ENCODE results near the gene HMGCS2. TPM values are rescaled to one million over a fixed set of nuclear protein-coding genes. Genes with fewer than 3 reads are reported as not detected.

The HMGCS2 gene
- total and polyA plus RNA-seq, 9 of the 15 experiments (the other 6 are each of a cell fraction or from before 2014, with no cell fraction given): 0.13 TPM; not detected in 8

DNA sequence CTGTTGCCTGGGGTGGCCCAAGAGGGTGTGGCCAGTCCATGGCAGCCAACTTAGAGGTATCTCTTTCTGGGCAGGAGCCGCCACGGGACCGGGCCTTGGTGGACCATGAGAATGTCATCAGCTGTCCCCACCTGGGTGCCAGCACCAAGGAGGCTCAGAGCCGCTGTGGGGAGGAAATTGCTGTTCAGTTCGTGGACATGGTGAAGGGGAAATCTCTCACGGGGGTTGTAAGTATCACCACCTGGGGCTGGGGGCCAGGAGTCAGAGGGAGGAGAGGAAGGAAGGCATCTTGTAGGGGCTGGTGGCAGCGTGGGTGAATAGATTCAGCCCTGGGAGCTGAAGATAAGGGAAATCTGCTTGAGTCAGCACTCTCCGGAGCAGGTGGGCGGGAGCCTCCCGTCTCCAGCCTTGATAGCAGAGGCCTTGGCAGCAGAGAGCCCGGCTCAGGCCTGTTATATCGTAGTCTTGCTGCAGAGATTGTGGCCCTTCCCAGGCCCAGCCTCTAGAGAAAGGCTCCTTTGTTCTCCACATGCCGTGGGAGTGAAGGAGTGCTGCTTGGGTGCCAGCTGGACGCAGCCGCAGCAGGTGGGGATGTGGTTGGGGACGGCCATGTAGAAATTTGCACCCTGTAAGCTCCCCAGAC is 31.5 kb downstream of the HMGCS2 start:
- Histone ChIP-seq H3K9me3 (replicated peaks; ENCODE audit: control insufficient read depth, insufficient read depth, low read depth, low read length) (0 out of 2 replicates have a peak, but pooled peaks cover 6% of the 10 kb centered on the region), H3K79me2 (ENCODE audit: control insufficient read depth, insufficient read depth, low read length) (no peaks in the 10 kb centered on the region), H3K9me1 (ENCODE audit: control insufficient read depth, insufficient read depth, low read length) (peaks cover 9% of the 10 kb centered on the region), H3K27ac (ENCODE audit: extremely low read depth, low read depth, low read length) (no peak overlapping the region), H3K36me3 (ENCODE audit: control insufficient read depth, insufficient read depth, low read length) (peaks cover 11% of the 10 kb centered on the region; the same call in 1 of the 3 replicates), H3K27me3 (ENCODE audit: control insufficient read depth in 2 of 2, insufficient read depth in 2 of 2, low read length in 2 of 2) (no peaks in the 10 kb centered on the region; a peak in 1 of 5 replicates), H3K9ac (ENCODE audit: insufficient read depth in 1 of 2, low read depth in 2 of 2, low read length in 2 of 2) (peak overlapping the region in 1 of 2 experiments; percentile 11; a peak in 2 of 4 replicates), H3K4me1 (replicated peaks in 1 of 2; ENCODE audit: control insufficient read depth in 2 of 2, insufficient read depth in 2 of 2, low read length in 2 of 2) (peaks cover 11 to 14% of the 10 kb centered on the region in 2 experiments), H3K4me2 (ENCODE audit: insufficient read depth, low read length) (no peak overlapping the region; the same call in 1 of the 2 replicates), H2AFZ (ENCODE audit: low read depth, low read length) (no peak overlapping the region), H4K20me1 (replicated peaks; ENCODE audit: control insufficient read depth, insufficient read depth, low read length) (peaks cover 47% of the 10 kb centered on the region), H3K4me3 (no peak overlapping the region)
- peak; percentile 97 for FAIRE-seq
- in situ Hi-C loops (cut with MboI): no loop called here
- WGBS (ENCODE audit: insufficient coverage, low coverage, missing lambda C conversion rate): 5% methylated on average over 16 of the region's 16 CpGs
- DNase-seq (ENCODE audit: extremely low read depth in 1 of 4, low spot score in 3 of 4): peak; percentile 84 to 93 (median 88)
- POLR2A ChIA-PET: interaction anchor here (0.6 to 2.1 kb wide), 8 partner anchors 9 to 230 kb away, joined by 3 to 11 read pairs (median 4); partner anchors contain the start of gene PHGDH
- intact Hi-C loops (cut with micrococcal nuclease): loop anchor here (2.0 kb wide), 1 partner anchor 24 kb away; no protein-coding TSS in a partner anchor
- peak; percentile 91 for ATAC-seq
- CTCF ChIA-PET (ENCODE audit: low intra/inter-chr PET ratio): no interaction called here
- no TSS peak for BruUV-seq (replicated peaks)
- no peak for TF ChIP-seq MTA3 (IDR thresholded peaks at IDR 0.05; ENCODE audit: borderline replicate concordance)
- TF ChIP-seq IFI16 (CRISPR knock-in tag; IDR thresholded peaks at IDR 0.05): no peak
- no peak for TF ChIP-seq ZNF695 (CRISPR knock-in tag; IDR thresholded peaks at IDR 0.05)
- TF ChIP-seq ZNF232 (CRISPR knock-in tag; IDR thresholded peaks at IDR 0.05): no peak
- TF ChIP-seq EP400 (IDR thresholded peaks at IDR 0.05): no peak
- no peak for TF ChIP-seq DIDO1 (tag; IDR thresholded peaks at IDR 0.05; ENCODE audit: low read depth)
- peak; percentile 67; the same call in 1 of the 2 replicates for TF ChIP-seq BACH1 (tag; IDR thresholded peaks at IDR 0.05)
- TF ChIP-seq COPS2 (conservative IDR thresholded peaks at IDR 0.05): no peak
- TF ChIP-seq CBFB (CRISPR knock-in tag; IDR thresholded peaks at IDR 0.05): no peak
- TF ChIP-seq OTX1 (CRISPR knock-in tag; IDR thresholded peaks at IDR 0.05): no peak
- TF ChIP-seq KHSRP (IDR thresholded peaks at IDR 0.05): peak; percentile 63; the same call in 1 of the 2 replicates
- TF ChIP-seq CEBPG (CRISPR knock-in tag; IDR thresholded peaks at IDR 0.05): no peak
- TF ChIP-seq CEBPG (tag; conservative IDR thresholded peaks at IDR 0.05 in 1 of 2, IDR thresholded peaks at IDR 0.05 in 1 of 2): no peak
- no peak for TF ChIP-seq RAD21 (CRISPR knock-in tag; conservative IDR thresholded peaks at IDR 0.05 in 1 of 2, IDR thresholded peaks at IDR 0.05 in 1 of 2)
- no peak for TF ChIP-seq MCM7 (IDR thresholded peaks at IDR 0.05)
- no peak for TF ChIP-seq ZNF592 (IDR thresholded peaks at IDR 0.05)
- TF ChIP-seq MTA1 (IDR thresholded peaks at IDR 0.05; ENCODE audit: borderline replicate concordance): 0 out of 2 replicates have a peak, but pooled peaks have one; percentile 26
- TF ChIP-seq CCAR2 (IDR thresholded peaks at IDR 0.05; ENCODE audit: low read depth, low read length): no peak

Measured in K562 (cell line).